HCT116 (cell line): Measurements from ENCODE around the gene EML1. TPM values are rescaled to one million over a fixed set of nuclear protein-coding genes. Genes with fewer than 3 reads are reported as not detected.

Experiments used
- ATAC-seq: fragments of 200-7000 bp; cut with Tn5 transposase; 2 replicates; pipeline ENCODE4 v1.9.1; 2020; ENCODE audit warnings: mild to moderate bottlenecking, moderate library complexity
- BruUV-seq: library from RNA; stranded (reverse); fragments of 400-500 nt; replicated peaks from 2 replicates; lab custom pipeline; 2021; lab: Mats Ljungman, UMichigan
- CTCF ChIA-PET: fragments of 300-600 bp; sonication (Branson Sonifier 250); formaldehyde crosslinking; loops from one replicate; lab custom pipeline; 2021; ENCODE audit warnings: antibody characterized with exemption; lab: Charles Lee
- POLR2A ChIA-PET: fragments of 300-600, 350-600 bp; sonication (Branson Sonifier 250); formaldehyde crosslinking; loops from one replicate; lab custom pipeline; 2021; ENCODE audit warnings: antibody characterized with exemption; lab: Charles Lee
- RAD21 ChIA-PET, 2 experiments: fragments of 300-600 bp; sonication (Branson Sonifier 250); formaldehyde crosslinking; loops; one replicate each; lab custom pipeline; 2023; ENCODE audit warnings: low total read pairs in 2 of 2; ENCODE audit not compliant: uncharacterized antibody in 2 of 2, unreplicated experiment in 2 of 2, low non-redundant PET in 1 of 2; lab: Charles Lee
- DNase-seq: peaks from one replicate; pipeline ENCODE4 v3.0.0-alpha.2; 2010; ENCODE audit warnings: low read depth, low spot score
- H2AFZ ChIP-seq: fragments of 200-600 bp; shearing (Covaris generic), sonication (generic); 2 replicates; pipeline ENCODE4 v1.6.1; 2017; ENCODE audit warnings: low read depth, mixed run types, mixed read lengths, antibody characterized with exemption, low read length; ENCODE audit not compliant: poor library complexity, severe bottlenecking
- H3K27ac ChIP-seq: 2 replicates; pipeline ENCODE4 v1.5.1; 2012; ENCODE audit warnings: low read depth, low read length
- H3K27me3 ChIP-seq: fragments of 200-600 bp; sonication (generic); 2 replicates; pipeline ENCODE4 v1.6.1; 2016; ENCODE audit warnings: mixed run types, low read length, mixed read lengths; ENCODE audit not compliant: insufficient read depth
- H3K36me3 ChIP-seq, 2 experiments: fragments of 200-500 bp in 1 of 2; fragments of 200-600 bp in 1 of 2; sonication (Bioruptor generic) in 1 of 2; sonication (generic) in 1 of 2; 2 replicates each; pipeline versions ENCODE4 v1.5.1 to v1.6.1; 2014 to 2016; ENCODE audit warnings: low read length in 2 of 2, inconsistent platforms in 1 of 2, mixed read lengths in 1 of 2, mixed run types in 1 of 2; ENCODE audit not compliant: insufficient read depth in 2 of 2, control insufficient read depth in 1 of 2
- H3K4me1 ChIP-seq, 2 experiments: fragments of 200-600 bp in 1 of 2; sonication (generic) in 1 of 2; 2 replicates each; pipeline versions ENCODE4 v1.5.1 to v1.6.1; 2012 to 2017; ENCODE audit warnings: low read length in 2 of 2, inconsistent platforms in 1 of 2, mild to moderate bottlenecking in 1 of 2, mixed read lengths in 1 of 2, mixed run types in 1 of 2, moderate library complexity in 1 of 2; ENCODE audit not compliant: insufficient read depth in 2 of 2, control insufficient read depth in 1 of 2
- H3K4me2 ChIP-seq: fragments of 200-600 bp; sonication (generic); 2 replicates; pipeline ENCODE4 v1.6.1; 2017; ENCODE audit warnings: mixed run types, low read length, mixed read lengths
- H3K4me3 ChIP-seq, 2 experiments: fragments of 200-600 bp in 1 of 2; sonication (generic) in 1 of 2; replicated peaks in 1 of 2; 2 replicates each; pipeline ENCODE4 v1.5.1; 2011 to 2016; ENCODE audit warnings: low read length in 2 of 2, control low read depth in 1 of 2, low read depth in 1 of 2, mild to moderate bottlenecking in 1 of 2, mixed read lengths in 1 of 2, mixed run types in 1 of 2
- H3K79me2 ChIP-seq: fragments of 200-600 bp; sonication (generic); 2 replicates; pipeline ENCODE4 v1.6.1; 2017; ENCODE audit warnings: mild to moderate bottlenecking, mixed run types, low read length, moderate library complexity, mixed read lengths; ENCODE audit not compliant: insufficient read depth
- H3K9ac ChIP-seq: fragments of 200-600 bp; sonication (generic); 2 replicates; pipeline ENCODE4 v1.6.1; 2016; ENCODE audit warnings: low read length, mixed read lengths
- H3K9me2 ChIP-seq: fragments of 200-600 bp; sonication (generic), shearing (Covaris generic); 2 replicates; pipeline ENCODE4 v1.6.1; 2017; ENCODE audit warnings: mixed run types, mild to moderate bottlenecking, moderate library complexity; ENCODE audit not compliant: insufficient read depth
- H3K9me3 ChIP-seq, 2 experiments: fragments of 200-500 bp in 1 of 2; fragments of 200-600 bp in 1 of 2; sonication (Bioruptor generic) in 1 of 2; sonication (generic) in 1 of 2; 2 replicates each; pipeline ENCODE4 v1.6.1; 2014 to 2017; ENCODE audit warnings: low read length in 2 of 2, mixed read lengths in 2 of 2, inconsistent platforms in 1 of 2, low read depth in 1 of 2, mild to moderate bottlenecking in 1 of 2, mixed run types in 1 of 2, moderate library complexity in 1 of 2; ENCODE audit not compliant: control insufficient read depth in 1 of 2, insufficient read depth in 1 of 2
- H4K20me1 ChIP-seq: fragments of 200-600 bp; sonication (generic), shearing (Covaris generic); 2 replicates; pipeline ENCODE4 v1.6.1; 2017; ENCODE audit warnings: mixed run types, mild to moderate bottlenecking, moderate library complexity; ENCODE audit not compliant: insufficient read depth
- ATF3 ChIP-seq: IDR thresholded peaks from 2 replicates; pipeline ENCODE4 v1.6.1; 2012
- EZH2 ChIP-seq: fragments of 200-600 bp; sonication (generic); IDR thresholded peaks from 2 replicates; pipeline ENCODE4 v1.6.1; 2017; ENCODE audit warnings: antibody characterized with exemption, mixed run types
- POLR2A ChIP-seq: IDR thresholded peaks from 2 replicates; pipeline ENCODE4 v1.7.0; 2011; ENCODE audit warnings: borderline replicate concordance; ENCODE audit not compliant: insufficient read depth, insufficient read length; ENCODE audit errors: extremely low read depth
- POLR2AphosphoS5 ChIP-seq: IDR thresholded peaks from 2 replicates; pipeline ENCODE4 v1.6.1; 2011; ENCODE audit warnings: mild to moderate bottlenecking, low read depth, low read length, moderate library complexity
- RAD21 ChIP-seq: IDR thresholded peaks from 2 replicates; pipeline ENCODE4 v1.6.1; 2012; ENCODE audit warnings: low read depth, mild to moderate bottlenecking
- SIN3A ChIP-seq: IDR thresholded peaks from 2 replicates; pipeline ENCODE4 v1.6.1; 2012; ENCODE audit warnings: low read depth
- SRF ChIP-seq: IDR thresholded peaks from 2 replicates; pipeline ENCODE4 v1.6.1; 2012; ENCODE audit warnings: low read depth
- TCF7L2 ChIP-seq: IDR thresholded peaks from 2 replicates; pipeline ENCODE4 v1.7.0; 2011; ENCODE audit warnings: borderline replicate concordance, inconsistent platforms; ENCODE audit not compliant: insufficient read depth, insufficient read length; ENCODE audit errors: extremely low read depth
- YY1 ChIP-seq: IDR thresholded peaks from 2 replicates; pipeline ENCODE4 v1.6.1; 2011; ENCODE audit warnings: low read length, low read depth, moderate library complexity, mild to moderate bottlenecking; ENCODE audit not compliant: insufficient replicate concordance; ENCODE audit errors: extremely low read depth
- ZFX ChIP-seq: fragments of 450-650 bp; IDR thresholded peaks from 2 replicates; pipeline ENCODE4 v1.6.1; 2017
- ZNF274 ChIP-seq: fragments of 200-500 bp; sonication (Bioruptor generic); IDR thresholded peaks from 2 replicates; pipeline ENCODE4 v1.6.1; 2014; ENCODE audit warnings: mild to moderate bottlenecking, low read depth, low read length, inconsistent platforms
- intact Hi-C: fragments of 100-400 bp; cut with micrococcal nuclease; formaldehyde crosslinking; loops from 2 replicates; pipeline ENCODE4 v1.10.0; 2022
- total RNA-seq: library from RNA; stranded (reverse); gene quantifications from one replicate; pipeline ENCODE4 v1.2.1, GENCODE V29; 2021; ENCODE audit not compliant: unreplicated experiment
- TF ChIP-seq, protein P1 (sequence below): IDR thresholded peaks from 2 replicates; pipeline ENCODE4 v1.6.1; 2012; ENCODE audit warnings: low read depth
- TF ChIP-seq, protein P2 (sequence below): IDR thresholded peaks from 2 replicates; pipeline ENCODE4 v1.6.1; 2012

Gene EML1
- total RNA-seq, 1 experiment from 2014 or later: 7.4 TPM

DNA sequence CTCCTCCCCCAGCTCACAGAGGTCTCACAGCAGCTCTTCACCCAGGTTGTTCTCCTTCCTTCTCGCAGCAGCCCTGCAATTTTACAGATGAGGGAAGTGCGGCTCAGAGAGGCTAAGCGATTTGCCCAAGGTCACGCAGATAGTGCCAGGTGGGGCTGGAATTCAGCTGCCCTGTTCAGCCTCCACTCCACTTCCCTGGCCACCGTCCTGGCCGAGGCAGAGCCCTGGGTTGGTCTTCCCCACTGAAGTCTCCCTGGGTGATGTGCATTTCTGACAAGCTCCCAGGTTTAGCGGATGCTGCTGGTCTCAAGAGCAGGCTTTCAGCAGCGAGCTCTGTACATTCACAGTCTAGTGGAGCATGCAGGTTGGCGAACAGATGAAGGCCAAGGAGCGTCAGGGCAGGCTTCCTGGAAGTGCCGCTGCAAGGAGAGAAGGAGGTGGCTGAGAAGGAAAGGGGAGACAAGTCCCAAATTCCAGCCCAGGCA is 28.9 kb upstream of the EML1 start:
- intact Hi-C loops: no loop called here
- Histone ChIP-seq H3K27me3 (no peaks in the 10 kb centered on the region), H3K4me3 (no peak overlapping the region), H3K9me3 (no peaks in the 10 kb centered on the region), H3K36me3 (no peaks in the 10 kb centered on the region), H3K27ac (no peak overlapping the region), H3K79me2 (no peaks in the 10 kb centered on the region), H3K4me2 (no peak overlapping the region), H3K4me1 (no peaks in the 10 kb centered on the region), H3K9me2 (no peaks in the 10 kb centered on the region), H2AFZ (no peak overlapping the region), H4K20me1 (no peaks in the 10 kb centered on the region), H3K9ac (no peak overlapping the region)
- POLR2A ChIA-PET: no interaction called here
- TF ChIP-seq SIN3A: no peak
- no peak for TF ChIP-seq ZNF274
- no peak for TF ChIP-seq POLR2AphosphoS5
- no peak for TF ChIP-seq YY1
- no peak for TF ChIP-seq EZH2
- TF ChIP-seq SRF: no peak
- CTCF ChIA-PET: no interaction called here
- DNase-seq: no peak
- no peak for ATAC-seq
- BruUV-seq: no TSS peak
- RAD21 ChIA-PET: no interaction called here

GRCh38 chr14:99768381-99768780 is 24.8 kb upstream of the EML1 start:
- no peaks in the 10 kb centered on the region for H3K36me3 ChIP-seq
- H3K79me2 ChIP-seq: no peaks in the 10 kb centered on the region
- RAD21 ChIA-PET: no interaction called here
- intact Hi-C loops: no loop called here
- H2AFZ ChIP-seq: no peak overlapping the region
- H3K4me1 ChIP-seq: 0 out of 4 replicates have a peak, but pooled peaks cover 0 to 2% of the 10 kb centered on the region in 2 experiments
- H3K9ac ChIP-seq: no peak overlapping the region
- H3K4me3 ChIP-seq: no peak overlapping the region
- no peaks in the 10 kb centered on the region for H3K9me3 ChIP-seq
- no peak overlapping the region for H3K27ac ChIP-seq
- DNase-seq (no peak), ATAC-seq (no peak)
- BruUV-seq: no TSS peak
- POLR2A ChIA-PET: no interaction called here
- H3K9me2 ChIP-seq: no peaks in the 10 kb centered on the region
- H4K20me1 ChIP-seq: no peaks in the 10 kb centered on the region
- H3K27me3 ChIP-seq: no peaks in the 10 kb centered on the region
- TF ChIP-seq ZNF274: no peak
- no peak for TF ChIP-seq RAD21
- TF ChIP-seq ATF3: no peak
- TF ChIP-seq EZH2: no peak
- TF ChIP-seq YY1: no peak
- TF ChIP-seq ZFX: no peak
- TF ChIP-seq TCF7L2: no peak
- TF ChIP-seq POLR2A: no peak
- TF ChIP-seq, protein P1, sequence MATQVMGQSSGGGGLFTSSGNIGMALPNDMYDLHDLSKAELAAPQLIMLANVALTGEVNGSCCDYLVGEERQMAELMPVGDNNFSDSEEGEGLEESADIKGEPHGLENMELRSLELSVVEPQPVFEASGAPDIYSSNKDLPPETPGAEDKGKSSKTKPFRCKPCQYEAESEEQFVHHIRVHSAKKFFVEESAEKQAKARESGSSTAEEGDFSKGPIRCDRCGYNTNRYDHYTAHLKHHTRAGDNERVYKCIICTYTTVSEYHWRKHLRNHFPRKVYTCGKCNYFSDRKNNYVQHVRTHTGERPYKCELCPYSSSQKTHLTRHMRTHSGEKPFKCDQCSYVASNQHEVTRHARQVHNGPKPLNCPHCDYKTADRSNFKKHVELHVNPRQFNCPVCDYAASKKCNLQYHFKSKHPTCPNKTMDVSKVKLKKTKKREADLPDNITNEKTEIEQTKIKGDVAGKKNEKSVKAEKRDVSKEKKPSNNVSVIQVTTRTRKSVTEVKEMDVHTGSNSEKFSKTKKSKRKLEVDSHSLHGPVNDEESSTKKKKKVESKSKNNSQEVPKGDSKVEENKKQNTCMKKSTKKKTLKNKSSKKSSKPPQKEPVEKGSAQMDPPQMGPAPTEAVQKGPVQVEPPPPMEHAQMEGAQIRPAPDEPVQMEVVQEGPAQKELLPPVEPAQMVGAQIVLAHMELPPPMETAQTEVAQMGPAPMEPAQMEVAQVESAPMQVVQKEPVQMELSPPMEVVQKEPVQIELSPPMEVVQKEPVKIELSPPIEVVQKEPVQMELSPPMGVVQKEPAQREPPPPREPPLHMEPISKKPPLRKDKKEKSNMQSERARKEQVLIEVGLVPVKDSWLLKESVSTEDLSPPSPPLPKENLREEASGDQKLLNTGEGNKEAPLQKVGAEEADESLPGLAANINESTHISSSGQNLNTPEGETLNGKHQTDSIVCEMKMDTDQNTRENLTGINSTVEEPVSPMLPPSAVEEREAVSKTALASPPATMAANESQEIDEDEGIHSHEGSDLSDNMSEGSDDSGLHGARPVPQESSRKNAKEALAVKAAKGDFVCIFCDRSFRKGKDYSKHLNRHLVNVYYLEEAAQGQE: no peak
- TF ChIP-seq, protein P2, sequence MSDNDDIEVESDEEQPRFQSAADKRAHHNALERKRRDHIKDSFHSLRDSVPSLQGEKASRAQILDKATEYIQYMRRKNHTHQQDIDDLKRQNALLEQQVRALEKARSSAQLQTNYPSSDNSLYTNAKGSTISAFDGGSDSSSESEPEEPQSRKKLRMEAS: no peak
- H3K4me2 ChIP-seq: no peak overlapping the region
- CTCF ChIA-PET: no interaction called here
